Nephron (organoid): ENCODE results near the gene RNF19B.

Experiments used
- H3K27ac Mint-ChIP-seq, 3 experiments: 2 replicates each; pipeline ENCODE4 v1.8.0; 2020; ENCODE audit warnings: mixed read lengths in 3 of 3, mild to moderate bottlenecking in 2 of 3, moderate library complexity in 1 of 3
- H3K27me3 Mint-ChIP-seq: 2 replicates; pipeline ENCODE4 v1.8.0; 2021; ENCODE audit warnings: low read depth, mild to moderate bottlenecking, moderate library complexity, mixed read lengths
- H3K36me3 Mint-ChIP-seq: 2 replicates; pipeline ENCODE4 v1.8.0; 2020; ENCODE audit warnings: low read depth, mixed read lengths
- H3K4me1 Mint-ChIP-seq: 2 replicates; pipeline ENCODE4 v1.8.0; 2020; ENCODE audit warnings: mixed read lengths
- H3K4me3 Mint-ChIP-seq, 3 experiments: 2 replicates each; pipeline ENCODE4 v1.8.0; 2020; ENCODE audit warnings: mild to moderate bottlenecking in 3 of 3, mixed read lengths in 3 of 3, moderate library complexity in 2 of 3
- H3K9me3 Mint-ChIP-seq: 2 replicates; pipeline ENCODE4 v1.8.0; 2020; ENCODE audit warnings: mixed read lengths
- TF ChIP-seq, protein P1 (sequence below), 3 experiments: fragments of 200-600 bp; sonication (generic); IDR thresholded peaks; one replicate each; pipeline ENCODE4 v1.5.0; 2021; ENCODE audit warnings: antibody characterized with exemption in 3 of 3; ENCODE audit not compliant: unreplicated experiment in 3 of 3

Gene RNF19B

GRCh38 chr1:32891241-32891570 is 73.4 kb downstream of the RNF19B start:
- no peak overlapping the region for H3K27ac Mint-ChIP-seq
- peak overlapping the region; percentile 59 to 86 (median 83) for H3K4me3 Mint-ChIP-seq
- no peaks in the 10 kb centered on the region for H3K36me3 Mint-ChIP-seq
- peaks cover 13% of the 10 kb centered on the region for H3K4me1 Mint-ChIP-seq
- H3K9me3 Mint-ChIP-seq = no peaks in the 10 kb centered on the region
- H3K27me3 Mint-ChIP-seq = peaks cover 64% of the 10 kb centered on the region
- TF ChIP-seq, protein P1, sequence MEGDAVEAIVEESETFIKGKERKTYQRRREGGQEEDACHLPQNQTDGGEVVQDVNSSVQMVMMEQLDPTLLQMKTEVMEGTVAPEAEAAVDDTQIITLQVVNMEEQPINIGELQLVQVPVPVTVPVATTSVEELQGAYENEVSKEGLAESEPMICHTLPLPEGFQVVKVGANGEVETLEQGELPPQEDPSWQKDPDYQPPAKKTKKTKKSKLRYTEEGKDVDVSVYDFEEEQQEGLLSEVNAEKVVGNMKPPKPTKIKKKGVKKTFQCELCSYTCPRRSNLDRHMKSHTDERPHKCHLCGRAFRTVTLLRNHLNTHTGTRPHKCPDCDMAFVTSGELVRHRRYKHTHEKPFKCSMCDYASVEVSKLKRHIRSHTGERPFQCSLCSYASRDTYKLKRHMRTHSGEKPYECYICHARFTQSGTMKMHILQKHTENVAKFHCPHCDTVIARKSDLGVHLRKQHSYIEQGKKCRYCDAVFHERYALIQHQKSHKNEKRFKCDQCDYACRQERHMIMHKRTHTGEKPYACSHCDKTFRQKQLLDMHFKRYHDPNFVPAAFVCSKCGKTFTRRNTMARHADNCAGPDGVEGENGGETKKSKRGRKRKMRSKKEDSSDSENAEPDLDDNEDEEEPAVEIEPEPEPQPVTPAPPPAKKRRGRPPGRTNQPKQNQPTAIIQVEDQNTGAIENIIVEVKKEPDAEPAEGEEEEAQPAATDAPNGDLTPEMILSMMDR (IDR thresholded peaks at IDR 0.05; ENCODE audit: unreplicated experiment in 3 of 3) = no peak

- TF ChIP-seq, protein P1 (IDR thresholded peaks at IDR 0.05; ENCODE audit: unreplicated experiment in 3 of 3) = no peak
- Mint-ChIP-seq H3K27me3 (peaks cover 62% of the 10 kb centered on the region), H3K4me3 (peak overlapping the region; percentile 59 to 86 (median 83)), H3K27ac (no peak overlapping the region), H3K4me1 (peaks cover 9% of the 10 kb centered on the region), H3K36me3 (no peaks in the 10 kb centered on the region), H3K9me3 (no peaks in the 10 kb centered on the region)
Measured at GRCh38 chr1:32890516-32891240, 73.9 kb downstream of the RNF19B start.

DNA sequence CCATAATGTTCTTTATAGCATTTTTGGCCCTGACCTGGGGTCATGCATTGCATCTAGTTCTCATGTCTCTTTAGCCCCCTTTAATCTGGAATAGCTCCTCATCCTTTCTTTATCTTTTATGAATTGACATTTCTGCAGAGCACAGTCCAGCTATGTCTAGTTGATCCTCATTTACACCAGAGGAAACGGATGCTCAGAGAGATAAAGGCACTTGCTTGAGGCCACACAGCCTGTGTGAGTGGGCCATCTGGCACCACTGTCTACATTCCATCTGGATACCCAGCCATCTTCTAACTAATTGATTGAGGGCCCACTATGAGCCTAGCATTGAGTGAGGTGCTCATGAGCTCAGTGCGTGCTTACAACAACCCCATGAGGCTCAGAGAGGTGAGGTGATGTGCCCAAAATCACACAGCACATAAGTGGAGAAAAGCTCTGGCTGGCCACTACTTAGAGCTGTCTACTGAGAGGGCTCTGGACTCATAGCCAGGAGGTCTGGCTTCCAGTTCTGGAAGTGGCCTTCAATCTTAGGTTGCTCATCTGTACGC is 74.8 kb downstream of the RNF19B start:
- peaks cover 70% of the 10 kb centered on the region for H3K27me3 Mint-ChIP-seq
- H3K27ac Mint-ChIP-seq = no peak overlapping the region
- TF ChIP-seq, protein P1 (IDR thresholded peaks at IDR 0.05; ENCODE audit: unreplicated experiment in 3 of 3) = no peak
- H3K4me3 Mint-ChIP-seq = peak overlapping the region in 1 of 3 experiments; percentile 73
- H3K4me1 Mint-ChIP-seq = peaks cover 16% of the 10 kb centered on the region
- H3K9me3 Mint-ChIP-seq = no peaks in the 10 kb centered on the region
- H3K36me3 Mint-ChIP-seq = no peaks in the 10 kb centered on the region

GRCh38 chr1:32888677-32889420 is 75.8 kb downstream of the RNF19B start:
- TF ChIP-seq, protein P1 (IDR thresholded peaks at IDR 0.05; ENCODE audit: unreplicated experiment in 3 of 3) = no peak
- no peak overlapping the region for H3K4me3 Mint-ChIP-seq

GRCh38 chr1:32888134-32888533 is 76.5 kb downstream of the RNF19B start:
- peaks cover 21% of the 10 kb centered on the region for H3K4me1 Mint-ChIP-seq
- TF ChIP-seq, protein P1 (IDR thresholded peaks at IDR 0.05; ENCODE audit: unreplicated experiment in 3 of 3) = no peak
- H3K9me3 Mint-ChIP-seq = no peaks in the 10 kb centered on the region
- H3K27ac Mint-ChIP-seq = no peak overlapping the region
- H3K36me3 Mint-ChIP-seq = no peaks in the 10 kb centered on the region
- peaks cover 80% of the 10 kb centered on the region for H3K27me3 Mint-ChIP-seq
- no peak overlapping the region for H3K4me3 Mint-ChIP-seq

More at GRCh38 chr1:32888677-32889420, 75.8 kb downstream of the RNF19B start:
- Mint-ChIP-seq H3K4me1 (peaks cover 17% of the 10 kb centered on the region), H3K36me3 (no peaks in the 10 kb centered on the region), H3K27ac (no peak overlapping the region), H3K27me3 (peaks cover 76% of the 10 kb centered on the region), H3K9me3 (no peaks in the 10 kb centered on the region)
